GM18870 (cell line): Measurements from ENCODE around the gene ZC3H7B.

Source experiments
- ATAC-seq: cut with Tn5 transposase; IDR thresholded peaks from one replicate; pipeline ENCODE4 v1.9.1; 2021; ENCODE audit warnings: moderate library complexity; ENCODE audit not compliant: unreplicated experiment

Gene ZC3H7B

GRCh38 chr22:41352058-41352457 lies 50.7 kb downstream of the ZC3H7B start:
- no peak for ATAC-seq

- no peak for ATAC-seq
Measured at GRCh38 chr22:41353862-41354575, 52.7 kb downstream of the ZC3H7B start.

GRCh38 chr22:41354979-41355378 lies 53.7 kb downstream of the ZC3H7B start:
- ATAC-seq = no peak

GRCh38 chr22:41355895-41356294 lies 54.6 kb downstream of the ZC3H7B start:
- ATAC-seq = no peak

GRCh38 chr22:41356430-41357028 lies 55.2 kb downstream of the ZC3H7B start:
- no peak for ATAC-seq

- ATAC-seq = no peak
Measured at GRCh38 chr22:41357191-41357590, 55.9 kb downstream of the ZC3H7B start.

GRCh38 chr22:41358927-41359326 lies 57.6 kb downstream of the ZC3H7B start:
- ATAC-seq = no peak

GRCh38 chr22:41359376-41359775 lies 58.1 kb downstream of the ZC3H7B start:
- ATAC-seq = no peak

GRCh38 chr22:41360126-41360525 lies 58.8 kb downstream of the ZC3H7B start:
- no peak for ATAC-seq

- ATAC-seq = no peak
Measured at GRCh38 chr22:41361716-41362310, 60.5 kb downstream of the ZC3H7B start.

- ATAC-seq = no peak
Measured at GRCh38 chr22:41362615-41363014, 61.3 kb downstream of the ZC3H7B start.

GRCh38 chr22:41364233-41364632 lies 62.9 kb downstream of the ZC3H7B start:
- ATAC-seq = no peak

- ATAC-seq = no peak
Measured at GRCh38 chr22:41364955-41365354, 63.6 kb downstream of the ZC3H7B start.

- ATAC-seq = no peak
Measured at GRCh38 chr22:41365425-41365824, 64.1 kb downstream of the ZC3H7B start.

GRCh38 chr22:41366323-41367029 lies 65.2 kb downstream of the ZC3H7B start:
- no peak for ATAC-seq

- no peak for ATAC-seq
Measured at GRCh38 chr22:41367039-41367679, 65.8 kb downstream of the ZC3H7B start.

- ATAC-seq = no peak
Measured at GRCh38 chr22:41367680-41368542, 66.6 kb downstream of the ZC3H7B start.

GRCh38 chr22:41368543-41369423 lies 67.5 kb downstream of the ZC3H7B start:
- ATAC-seq = no peak

- no peak for ATAC-seq
Measured at GRCh38 chr22:41369424-41369745, 68.1 kb downstream of the ZC3H7B start.
